ENCODE results near the gene TRAP1. TPM values are rescaled to one million over a fixed set of nuclear protein-coding genes. Genes with fewer than 3 reads are reported as not detected.

The TRAP1 gene
- 65.5 and 81.1 TPM in 2 replicates for total RNA-seq

DNA sequence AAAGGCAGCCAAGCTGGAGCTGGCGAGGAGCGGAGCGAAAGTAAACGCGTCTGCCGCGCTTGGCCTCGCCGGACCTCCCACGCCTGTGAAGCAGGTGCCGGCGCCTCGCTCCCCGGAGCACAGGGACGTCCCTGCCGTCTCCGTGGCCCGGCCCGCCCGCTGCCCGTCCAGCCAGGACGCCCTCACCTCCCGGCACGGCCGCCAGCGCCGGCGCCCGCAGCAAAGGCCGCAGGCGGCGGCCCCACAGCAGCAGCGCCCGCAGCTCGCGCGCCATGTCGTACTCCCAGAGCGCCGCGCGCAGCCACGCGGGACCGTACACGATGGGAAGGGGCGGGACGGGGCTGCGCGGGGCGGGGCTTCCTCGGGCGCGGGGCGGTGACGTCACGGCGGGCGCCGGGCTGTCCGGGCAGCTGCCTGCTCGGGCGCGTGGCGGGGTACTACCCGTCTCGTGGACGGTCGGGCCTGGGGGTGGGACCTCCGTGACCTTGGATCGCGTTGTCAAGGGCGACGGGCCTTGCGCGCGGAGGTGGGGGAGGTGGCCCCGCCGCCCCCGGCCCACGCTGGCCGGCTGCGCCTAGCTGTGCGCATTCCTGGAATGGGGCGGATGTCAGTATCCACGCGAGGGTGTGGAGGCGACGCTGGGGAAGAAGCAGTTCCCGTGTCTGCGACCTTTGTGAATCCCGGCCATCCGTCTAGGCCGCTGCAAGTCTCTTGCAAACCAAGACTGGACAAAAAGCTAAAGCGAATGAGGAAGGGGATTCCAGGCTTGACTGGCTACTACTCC, at the start of gene TRAP1:
TRAP1 (minus strand) TSS at position 290 of the 784 bp plus-strand sequence; CDS start at position 274, 16 bp downstream.
- DNase-seq (ENCODE audit: low read depth in 2 of 2) = peak; percentile 89 to 92

DNA sequence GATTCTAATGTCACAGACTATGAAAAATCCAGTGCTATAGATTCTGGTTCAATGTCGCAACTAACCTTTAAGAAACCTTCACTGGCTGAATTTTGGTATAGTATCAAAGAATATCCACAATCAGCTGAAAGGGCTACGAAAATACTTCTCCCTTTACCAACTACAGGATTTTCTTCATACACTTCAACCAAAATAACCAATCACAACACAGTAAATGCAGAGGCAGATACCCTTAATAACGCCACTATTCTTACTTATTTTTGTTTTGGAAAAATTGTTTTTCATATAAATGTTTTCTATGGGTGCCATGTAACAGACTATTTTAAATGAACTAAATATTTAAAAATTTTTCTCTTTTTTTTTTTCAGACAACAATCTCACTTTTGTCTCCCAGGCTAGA, 48.9 kb upstream of the TRAP1 start:
- DNase-seq (ENCODE audit: low read depth in 2 of 2) = no peak

DNA sequence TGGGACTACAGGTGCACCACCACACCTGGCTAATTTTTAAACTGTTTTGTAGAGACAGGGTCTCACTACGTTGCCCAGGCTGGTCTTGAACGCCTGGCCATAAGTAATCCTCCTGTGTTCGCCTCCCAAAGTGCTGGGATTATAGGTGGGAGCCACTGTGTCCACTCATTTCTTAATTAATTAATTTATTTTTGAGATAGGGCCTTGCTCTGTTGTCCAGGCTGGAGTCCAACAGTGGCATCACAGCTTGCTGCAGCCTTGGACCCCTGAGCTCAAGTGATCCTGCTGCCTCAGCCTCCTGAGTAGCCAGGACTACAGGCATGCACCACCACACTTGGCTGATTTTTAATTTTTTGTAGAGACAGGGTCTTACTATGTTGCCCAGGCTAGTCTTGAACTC, 47.1 kb upstream of the TRAP1 start:
- no peak for DNase-seq (ENCODE audit: low read depth in 2 of 2)

DNA sequence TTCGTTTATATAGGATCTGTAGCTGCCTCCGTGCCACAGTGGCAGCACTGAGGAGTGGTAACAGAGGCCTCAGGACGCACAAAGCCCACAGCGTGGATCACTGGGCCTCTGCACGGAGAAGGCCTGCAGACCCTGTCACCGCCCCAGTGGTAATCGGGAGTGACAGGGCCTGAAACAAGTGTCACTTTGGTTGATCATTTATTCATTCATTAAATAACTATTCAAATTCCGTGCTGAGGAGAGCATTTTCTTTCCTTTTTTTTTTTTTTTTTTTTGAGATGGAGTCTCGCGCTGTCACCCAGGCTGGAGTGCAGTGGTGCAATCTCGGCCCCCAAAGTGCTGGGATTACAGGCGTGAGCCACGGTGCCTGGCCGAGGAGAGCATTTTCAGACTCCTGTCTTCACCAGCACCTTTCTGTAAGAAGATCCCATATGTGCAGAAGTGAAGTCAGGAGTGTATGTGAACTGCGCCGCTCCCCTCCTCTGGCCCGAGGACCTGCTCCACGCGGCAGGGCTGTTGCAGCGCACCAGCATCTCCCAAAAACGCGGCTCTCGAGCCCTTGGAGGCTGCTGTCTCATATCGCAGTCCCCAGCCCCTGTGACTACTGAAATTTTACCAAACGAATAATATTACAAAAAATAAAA, 44.9 kb upstream of the TRAP1 start:
- DNase-seq (ENCODE audit: low read depth in 2 of 2) = no peak

DNA sequence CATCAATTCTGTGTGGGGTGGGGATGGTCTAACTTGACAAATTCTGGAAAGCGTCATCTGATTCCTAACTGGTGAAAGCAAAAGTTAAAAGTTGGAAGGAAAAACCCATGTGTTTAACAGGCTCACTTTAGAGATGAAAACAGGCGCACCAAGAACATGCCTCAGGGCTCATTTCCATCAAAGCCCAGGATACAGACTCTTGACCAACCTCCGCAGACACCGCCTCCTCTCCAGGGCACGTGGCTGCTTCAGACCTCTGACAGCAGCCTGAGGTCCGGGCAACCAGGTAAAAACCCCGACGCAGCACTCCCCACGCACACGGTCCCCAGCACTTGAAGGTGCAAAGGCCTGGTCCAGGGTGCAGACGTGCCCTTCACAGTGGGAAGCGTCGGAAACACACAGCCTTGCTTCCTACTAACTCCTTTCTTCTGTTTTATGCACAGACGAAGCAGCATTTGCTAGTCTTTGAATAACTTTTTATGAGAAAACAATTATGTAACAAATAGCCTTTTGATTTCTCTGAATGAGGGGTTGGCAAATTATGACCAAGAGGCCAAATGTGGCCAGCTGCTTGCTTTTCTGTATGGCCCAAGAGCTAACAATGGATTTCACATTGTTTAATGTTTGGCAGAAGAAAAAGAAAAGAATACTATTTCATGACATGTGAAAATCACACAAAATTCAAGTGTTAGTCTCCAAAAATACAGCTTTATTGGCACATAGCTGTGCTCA, 44.2 kb upstream of the TRAP1 start:
- DNase-seq (ENCODE audit: low read depth in 2 of 2) = no peak

DNA sequence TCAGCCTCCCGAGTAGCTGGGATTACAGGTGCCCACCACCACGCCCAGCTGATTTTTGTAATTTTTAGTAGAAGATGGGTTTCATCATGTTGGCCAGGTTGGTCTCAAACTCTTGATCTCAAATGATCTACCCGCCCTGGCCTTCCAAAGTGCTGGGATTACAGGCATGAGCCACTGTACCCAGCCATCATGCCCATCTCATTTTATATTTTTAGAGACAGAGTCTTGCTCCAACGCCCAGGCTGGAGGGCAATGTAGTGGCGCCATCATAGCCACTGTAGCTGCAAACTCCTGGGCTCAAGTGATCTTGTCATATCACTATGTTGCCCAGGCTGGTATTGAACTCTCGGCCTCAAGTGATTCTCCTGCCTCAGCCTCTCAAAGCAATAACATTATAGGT, 43.2 kb upstream of the TRAP1 start:
- DNase-seq (ENCODE audit: low read depth in 2 of 2) = no peak

DNA sequence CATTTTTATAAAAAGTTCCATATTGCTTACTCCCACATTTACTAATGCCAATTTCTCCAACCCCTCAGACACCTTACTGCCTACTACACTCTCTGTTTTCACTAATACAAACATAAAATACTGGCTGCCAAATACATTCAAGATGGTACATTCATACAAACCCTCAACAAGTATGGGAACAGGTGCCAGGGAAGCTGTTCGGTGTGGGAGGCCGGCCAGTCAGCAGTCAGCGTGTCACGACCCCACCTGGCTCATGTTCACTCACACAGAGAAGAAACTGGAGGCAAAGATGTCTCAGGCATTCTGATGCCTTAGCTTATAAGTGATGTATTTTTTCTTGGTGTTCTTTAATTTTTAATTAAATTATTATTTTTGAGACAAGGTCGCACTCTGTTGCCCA, 42.4 kb upstream of the TRAP1 start:
- DNase-seq (ENCODE audit: low read depth in 2 of 2) = no peak

DNA sequence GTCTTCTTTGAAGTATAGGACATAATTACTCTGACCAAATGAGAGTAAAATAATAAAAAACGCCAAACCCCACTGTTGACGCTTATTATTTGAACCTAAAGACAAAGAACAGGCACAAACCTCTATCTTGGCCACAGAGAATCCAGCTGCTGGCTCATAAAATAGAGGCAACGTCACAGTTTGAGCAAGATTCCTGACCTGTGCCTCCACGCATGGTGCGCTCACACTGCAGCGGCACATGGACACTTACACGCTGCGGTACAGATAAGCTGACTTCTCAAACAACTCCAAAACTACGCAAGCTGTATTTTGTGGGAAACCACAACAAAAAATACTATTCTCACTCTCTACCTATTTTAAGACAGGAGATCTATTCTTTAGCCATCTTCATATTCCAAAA, 38.8 kb upstream of the TRAP1 start:
- DNase-seq (ENCODE audit: low read depth in 2 of 2) = no peak

DNA sequence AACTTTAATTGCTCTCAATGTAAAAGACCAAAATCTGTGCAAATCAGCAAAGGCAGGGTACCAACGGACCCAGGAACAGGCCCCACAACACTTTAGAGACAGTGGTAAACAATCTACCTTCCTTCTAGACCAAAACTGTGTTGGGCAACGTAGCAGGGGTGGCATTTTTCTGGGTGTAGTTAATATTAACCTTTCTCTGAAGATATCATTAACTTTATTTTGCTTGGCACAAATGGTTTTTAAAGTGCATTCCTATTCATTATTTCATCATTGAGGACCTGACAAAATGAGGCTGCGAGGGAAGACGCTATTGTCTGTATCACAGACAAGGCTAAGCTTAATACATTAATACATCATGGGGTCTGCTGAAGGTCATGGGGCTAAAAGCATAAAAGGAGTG, 37.9 kb upstream of the TRAP1 start:
- DNase-seq (ENCODE audit: low read depth in 2 of 2) = no peak

DNA sequence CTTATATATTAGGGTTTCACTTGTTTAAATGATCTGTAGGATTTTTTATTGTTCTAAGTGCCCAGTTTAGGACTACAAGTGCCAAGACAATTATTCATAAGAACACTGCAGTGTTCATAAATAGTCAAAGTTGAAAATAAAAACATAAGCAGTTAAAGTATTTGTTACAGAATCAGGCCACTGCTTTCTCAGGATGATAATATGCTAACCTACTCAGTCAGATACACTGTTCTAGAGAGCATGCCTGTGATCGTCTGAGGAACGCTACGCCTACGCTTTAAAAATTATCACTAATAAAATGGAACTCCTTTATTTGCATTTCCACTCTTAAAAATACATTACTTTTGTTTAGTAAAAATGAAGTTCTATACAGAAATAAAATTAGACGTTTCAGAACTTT, 37.4 kb upstream of the TRAP1 start:
- no peak for DNase-seq (ENCODE audit: low read depth in 2 of 2)

DNA sequence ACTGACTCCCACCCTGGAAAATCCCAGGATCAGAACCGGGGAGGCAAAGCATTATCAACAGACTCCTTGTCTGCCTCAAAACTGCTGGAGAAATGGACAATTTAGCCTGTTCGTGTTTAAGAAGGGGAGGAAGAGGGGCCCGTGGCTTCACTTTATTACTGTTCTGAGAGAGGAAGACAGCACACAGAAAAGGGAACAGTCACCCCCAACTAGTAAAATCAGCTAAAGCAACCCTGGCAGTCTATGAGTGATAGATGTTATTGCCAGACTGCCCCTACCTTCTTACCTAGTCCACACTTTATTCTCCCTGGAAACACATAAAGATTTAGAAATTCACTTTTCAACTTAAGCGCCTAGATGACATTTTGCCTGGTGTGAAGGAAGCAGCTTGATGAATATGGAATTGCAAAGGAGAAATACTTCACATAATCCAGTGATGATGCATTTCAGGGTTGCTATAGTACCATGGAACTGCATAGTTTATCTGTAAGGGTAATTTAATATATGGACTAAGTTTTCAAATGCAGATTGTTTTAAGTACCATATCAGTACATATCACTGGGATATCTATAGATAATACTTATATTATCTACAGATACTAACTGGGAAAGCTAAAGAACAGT, 36.9 kb upstream of the TRAP1 start:
- no peak for DNase-seq (ENCODE audit: low read depth in 2 of 2)

DNA sequence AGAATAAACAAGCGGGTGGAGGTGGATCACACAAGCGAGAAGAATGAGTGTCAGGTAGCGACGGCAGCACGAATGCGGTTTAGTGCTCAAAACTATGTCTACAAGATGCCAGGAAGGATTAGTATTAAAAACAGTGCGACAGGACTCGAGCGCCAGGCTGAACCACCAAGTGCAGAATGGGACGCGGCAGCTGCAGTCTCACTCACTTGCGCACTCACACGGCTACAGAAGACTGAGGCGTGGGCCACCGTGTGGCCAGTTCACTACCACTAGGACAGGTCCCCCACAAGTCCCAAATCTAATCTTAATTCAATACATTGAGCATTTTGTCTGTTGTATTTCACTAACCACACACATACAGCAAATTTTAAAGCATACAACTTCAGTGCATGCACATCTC, 35.7 kb upstream of the TRAP1 start:
- DNase-seq (ENCODE audit: low read depth in 2 of 2) = no peak

DNA sequence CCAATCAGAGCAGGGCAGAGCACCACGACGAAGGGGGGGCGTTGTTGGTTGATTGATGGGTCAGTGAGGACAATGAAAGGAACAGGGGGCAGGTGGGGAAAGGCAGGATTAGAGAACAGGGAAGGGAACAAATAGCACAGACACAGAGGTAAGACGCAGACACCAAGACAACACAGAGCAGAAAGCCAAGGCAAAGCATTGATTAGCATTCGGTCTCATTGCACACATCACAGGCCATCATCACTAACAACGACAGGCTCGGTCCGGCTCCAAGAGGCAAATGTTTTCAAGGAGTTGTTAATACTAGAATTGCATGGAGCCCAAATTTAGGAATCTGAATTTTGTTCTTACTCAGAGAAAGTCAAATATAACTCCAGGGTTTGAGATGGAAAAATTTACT, 34.6 kb upstream of the TRAP1 start:
- DNase-seq (ENCODE audit: low read depth in 2 of 2) = no peak

DNA sequence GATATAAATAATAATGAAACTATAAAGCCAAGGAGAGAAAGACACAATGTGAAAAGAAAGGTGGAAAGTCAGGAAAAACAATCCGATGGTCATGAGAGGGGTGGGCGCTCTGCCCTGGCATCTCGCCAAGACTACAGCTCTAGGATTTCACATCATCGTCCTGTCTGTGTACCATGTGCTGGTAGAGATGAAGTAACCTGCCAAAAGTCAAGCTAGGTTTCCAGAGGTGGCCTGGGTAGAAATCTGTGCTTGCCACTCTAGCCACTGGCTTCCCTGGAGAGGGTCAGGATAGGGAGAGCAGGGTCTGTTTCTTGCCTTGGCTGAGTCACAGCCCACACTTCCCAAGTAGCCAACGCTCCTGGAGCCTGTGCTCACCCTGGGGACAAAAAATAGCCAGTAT, 31.0 kb upstream of the TRAP1 start:
- peak in 1 of 2 donors; percentile 75 for DNase-seq (ENCODE audit: low read depth in 2 of 2)

DNA sequence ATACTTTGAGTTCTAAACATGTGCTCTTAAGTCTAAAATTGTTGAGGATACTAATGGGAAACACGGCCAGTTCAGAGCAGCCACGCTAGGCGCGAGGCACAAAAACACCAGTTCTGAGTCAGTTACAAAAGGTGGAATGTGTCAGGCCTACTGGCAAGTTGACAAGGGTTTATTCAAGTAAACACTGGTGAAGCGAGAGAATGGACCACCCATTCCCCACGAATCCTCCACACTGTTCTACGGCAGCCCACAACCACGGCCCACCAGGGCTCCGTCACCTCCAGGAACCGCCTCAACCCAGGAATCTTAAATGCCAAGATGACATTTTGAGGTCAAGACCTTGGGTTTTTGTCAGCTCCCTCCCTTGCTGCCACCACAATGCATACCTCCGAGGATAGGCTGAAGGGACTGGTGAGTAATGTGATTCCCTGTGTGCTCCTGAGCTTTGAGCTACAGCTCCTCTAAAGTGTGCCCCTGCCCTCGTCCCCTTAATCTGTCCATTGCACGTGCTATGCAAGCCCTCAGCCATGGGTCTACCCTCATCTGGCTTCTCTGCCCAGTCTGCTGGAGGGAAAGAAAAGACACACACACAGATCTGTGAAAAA, 28.5 kb upstream of the TRAP1 start:
- peak in 1 of 2 donors; percentile 52 for DNase-seq (ENCODE audit: low read depth in 2 of 2)

DNA sequence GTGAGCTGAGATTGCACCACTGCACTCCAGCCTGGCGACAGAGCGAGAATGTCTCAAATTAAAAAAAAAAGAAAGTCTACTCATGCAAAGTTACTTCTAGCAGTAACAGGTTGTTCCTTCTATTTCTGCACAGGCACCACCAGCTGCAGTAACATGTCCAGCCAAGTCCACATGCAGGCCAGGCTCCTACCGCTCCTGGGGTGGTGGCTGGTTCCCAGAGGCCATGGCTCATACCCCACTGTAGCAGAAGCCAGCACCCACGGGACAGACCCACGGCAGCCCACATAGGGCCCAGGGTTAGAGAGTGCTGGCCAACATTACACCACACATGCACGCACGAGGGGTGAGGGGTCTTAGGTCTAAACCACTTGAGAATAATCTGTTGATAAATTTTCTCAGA, 26.7 kb upstream of the TRAP1 start:
- DNase-seq (ENCODE audit: low read depth in 2 of 2) = no peak

DNA sequence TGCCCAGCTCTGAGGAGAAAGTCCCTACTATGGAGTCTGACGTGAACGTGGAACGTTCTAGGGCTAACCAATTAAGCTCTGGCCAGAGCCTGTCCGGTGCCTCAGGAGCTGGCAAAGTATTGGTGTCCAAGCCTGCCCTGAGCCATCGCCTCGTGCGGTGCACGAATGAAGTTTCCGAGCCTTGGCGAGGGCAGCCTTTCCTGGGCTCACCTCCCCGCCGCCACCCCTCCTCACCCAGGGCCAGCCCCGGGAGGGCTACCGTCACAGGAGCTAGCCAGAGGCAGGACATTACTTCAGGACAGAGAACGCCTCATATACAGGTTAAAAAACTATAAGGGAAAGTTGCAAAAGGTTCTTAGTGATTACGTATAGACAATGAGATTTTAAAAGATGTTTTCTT, 23.6 kb upstream of the TRAP1 start:
- no peak for DNase-seq (ENCODE audit: low read depth in 2 of 2)

DNA sequence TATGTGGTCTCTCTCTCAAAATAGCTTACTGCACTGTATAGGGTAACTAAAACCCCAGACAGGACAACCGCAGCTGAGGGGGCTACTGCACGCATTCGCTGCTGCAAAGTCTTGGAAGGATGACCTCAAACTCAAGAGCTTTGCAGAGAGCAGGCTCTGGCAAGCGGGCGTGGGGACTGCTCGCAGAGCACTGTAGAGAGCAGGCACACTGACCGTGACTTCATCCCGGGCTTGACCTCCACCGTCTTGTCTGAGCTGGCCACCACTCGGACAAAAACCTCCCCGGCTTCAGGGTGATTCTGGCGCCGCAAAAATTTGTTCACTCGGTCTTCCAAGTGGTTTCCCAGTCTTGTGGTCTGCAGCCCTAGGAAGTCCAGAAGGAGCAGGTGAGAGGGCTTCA, 22.9 kb upstream of the TRAP1 start:
- no peak for DNase-seq (ENCODE audit: low read depth in 2 of 2)

DNA sequence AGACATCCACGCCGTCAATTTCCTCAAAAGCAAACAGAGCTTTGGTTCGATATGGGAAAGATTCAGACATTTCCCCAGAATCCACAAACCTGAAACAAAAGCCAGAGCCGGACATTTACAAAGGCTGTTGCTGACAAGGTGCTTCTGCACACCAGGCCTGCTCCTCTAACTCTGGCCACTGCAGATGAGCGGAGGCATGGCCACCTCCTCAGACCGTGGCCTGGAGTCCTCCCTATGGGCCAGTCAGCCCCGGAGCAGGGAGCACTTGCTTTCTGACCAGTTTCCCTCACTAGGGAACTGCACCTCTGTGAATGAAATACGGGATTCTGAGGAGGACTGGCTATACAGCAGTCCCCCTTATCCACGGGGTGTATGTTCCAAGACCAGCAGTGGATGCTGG, 22.3 kb upstream of the TRAP1 start:
- no peak for DNase-seq (ENCODE audit: low read depth in 2 of 2)

DNA sequence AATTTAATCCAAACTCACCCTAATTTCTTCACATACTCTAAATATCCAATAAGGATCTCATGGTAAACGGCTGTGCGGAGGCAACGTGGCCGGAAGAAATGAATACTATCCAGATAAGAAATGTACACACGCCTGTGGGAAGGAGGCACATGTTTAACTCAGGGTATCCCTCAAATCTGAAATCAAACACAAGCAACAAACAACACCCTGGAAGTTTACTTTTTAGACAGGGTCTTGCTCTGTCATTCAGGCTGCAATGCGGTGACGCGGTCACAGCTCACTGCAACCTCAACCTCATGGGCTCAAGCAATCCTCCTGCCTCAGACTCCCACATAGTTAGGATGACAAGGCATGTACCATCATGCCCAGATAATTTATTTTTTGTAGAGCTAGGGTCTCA, 21.2 kb upstream of the TRAP1 start:
- DNase-seq (ENCODE audit: low read depth in 2 of 2) = no peak

DNA sequence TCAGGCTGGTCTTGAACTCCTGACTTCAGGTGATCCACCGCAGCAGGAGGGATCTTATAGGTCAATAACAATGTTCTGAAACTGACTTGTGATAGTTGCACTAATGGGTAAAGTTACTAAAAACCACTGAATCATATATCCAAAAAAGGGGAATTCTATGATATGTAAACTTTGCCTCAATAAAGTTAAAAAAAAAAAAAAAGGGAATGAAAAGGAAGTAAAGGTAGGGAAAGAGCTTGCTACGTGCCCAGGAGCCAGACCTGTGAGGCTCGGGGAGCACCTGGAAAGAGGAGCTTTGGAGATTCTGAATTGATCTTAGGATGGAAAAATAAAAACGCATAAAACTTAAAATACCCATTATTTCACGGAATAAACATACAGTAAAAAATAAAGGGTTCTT, 20.8 kb upstream of the TRAP1 start:
- no peak for DNase-seq (ENCODE audit: low read depth in 2 of 2)

DNA sequence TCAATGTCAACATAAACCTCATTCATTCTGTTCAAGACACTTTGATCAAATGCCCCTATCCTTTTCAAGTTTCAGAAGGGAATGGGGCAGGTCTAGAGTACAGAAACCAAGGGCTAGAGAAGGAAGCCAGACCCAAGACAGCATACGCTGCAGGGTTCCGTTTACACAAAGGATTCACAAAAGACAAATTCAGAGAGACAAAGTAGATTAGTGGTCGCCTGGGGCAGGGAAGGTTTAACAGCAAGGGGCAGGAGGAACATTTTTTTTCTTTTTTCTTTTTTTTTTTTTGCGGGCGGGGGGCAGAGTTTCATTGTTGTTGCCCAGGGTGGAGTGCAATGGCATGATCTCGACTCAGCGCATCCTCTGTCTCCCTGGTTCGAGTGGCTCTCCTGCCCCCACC, 19.9 kb upstream of the TRAP1 start:
- DNase-seq (ENCODE audit: low read depth in 2 of 2) = no peak
